ENCODE data around the gene WDR12. TPM values are rescaled to one million over a fixed set of nuclear protein-coding genes. Genes with fewer than 3 reads are reported as not detected.

Gene WDR12
- total and polyA plus RNA-seq, 9 of the 15 experiments (the other 6 are each of a cell fraction or from before 2014, with no cell fraction given) = 109 to 554 (median 174) TPM

DNA sequence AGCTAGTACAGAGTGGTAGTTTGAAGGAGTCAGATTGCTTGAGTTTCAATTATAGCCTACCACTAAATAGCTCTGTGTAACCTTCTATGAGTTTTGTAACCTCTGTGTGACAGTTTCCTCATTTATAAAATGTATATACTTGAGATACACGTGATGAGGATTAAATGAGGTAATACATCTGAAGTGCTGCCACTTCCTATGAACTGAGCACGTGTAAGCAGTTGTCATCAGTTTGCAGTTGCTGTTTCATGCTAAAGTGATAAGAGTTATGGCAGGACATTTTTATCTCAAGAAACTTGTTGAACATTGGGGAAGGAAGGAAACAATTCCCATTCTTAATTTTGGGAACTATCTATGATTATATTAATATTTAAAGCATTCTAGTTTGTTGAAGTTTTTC, 39.1 kb upstream of the WDR12 start (continued):
- TF ChIP-seq, protein P1, sequence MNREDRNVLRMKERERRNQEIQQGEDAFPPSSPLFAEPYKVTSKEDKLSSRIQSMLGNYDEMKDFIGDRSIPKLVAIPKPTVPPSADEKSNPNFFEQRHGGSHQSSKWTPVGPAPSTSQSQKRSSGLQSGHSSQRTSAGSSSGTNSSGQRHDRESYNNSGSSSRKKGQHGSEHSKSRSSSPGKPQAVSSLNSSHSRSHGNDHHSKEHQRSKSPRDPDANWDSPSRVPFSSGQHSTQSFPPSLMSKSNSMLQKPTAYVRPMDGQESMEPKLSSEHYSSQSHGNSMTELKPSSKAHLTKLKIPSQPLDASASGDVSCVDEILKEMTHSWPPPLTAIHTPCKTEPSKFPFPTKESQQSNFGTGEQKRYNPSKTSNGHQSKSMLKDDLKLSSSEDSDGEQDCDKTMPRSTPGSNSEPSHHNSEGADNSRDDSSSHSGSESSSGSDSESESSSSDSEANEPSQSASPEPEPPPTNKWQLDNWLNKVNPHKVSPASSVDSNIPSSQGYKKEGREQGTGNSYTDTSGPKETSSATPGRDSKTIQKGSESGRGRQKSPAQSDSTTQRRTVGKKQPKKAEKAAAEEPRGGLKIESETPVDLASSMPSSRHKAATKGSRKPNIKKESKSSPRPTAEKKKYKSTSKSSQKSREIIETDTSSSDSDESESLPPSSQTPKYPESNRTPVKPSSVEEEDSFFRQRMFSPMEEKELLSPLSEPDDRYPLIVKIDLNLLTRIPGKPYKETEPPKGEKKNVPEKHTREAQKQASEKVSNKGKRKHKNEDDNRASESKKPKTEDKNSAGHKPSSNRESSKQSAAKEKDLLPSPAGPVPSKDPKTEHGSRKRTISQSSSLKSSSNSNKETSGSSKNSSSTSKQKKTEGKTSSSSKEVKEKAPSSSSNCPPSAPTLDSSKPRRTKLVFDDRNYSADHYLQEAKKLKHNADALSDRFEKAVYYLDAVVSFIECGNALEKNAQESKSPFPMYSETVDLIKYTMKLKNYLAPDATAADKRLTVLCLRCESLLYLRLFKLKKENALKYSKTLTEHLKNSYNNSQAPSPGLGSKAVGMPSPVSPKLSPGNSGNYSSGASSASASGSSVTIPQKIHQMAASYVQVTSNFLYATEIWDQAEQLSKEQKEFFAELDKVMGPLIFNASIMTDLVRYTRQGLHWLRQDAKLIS (CRISPR knock-in tag; IDR thresholded peaks at IDR 0.05) = no peak
- TF ChIP-seq ZNF77 (CRISPR knock-in tag; IDR thresholded peaks at IDR 0.05) (no peak), ZNF586 (CRISPR knock-in tag; conservative IDR thresholded peaks at IDR 0.05) (no peak), IRF2 (CRISPR knock-in tag; IDR thresholded peaks at IDR 0.05) (no peak), CREBBP (IDR thresholded peaks at IDR 0.05; ENCODE audit: low read depth, low read length) (no peak), SMARCE1 (IDR thresholded peaks at IDR 0.05) (peak; percentile 63; the same call in 1 of the 2 replicates), HMG20B (CRISPR knock-in tag; IDR thresholded peaks at IDR 0.05) (no peak), ZNF316 (IDR thresholded peaks at IDR 0.05) (no peak), U2AF1 (optimal IDR thresholded peaks at IDR 0.05; ENCODE audit: low read depth, low read length) (no peak), ZC3H4 (CRISPR knock-in tag; IDR thresholded peaks at IDR 0.05; ENCODE audit: borderline replicate concordance) (no peak), CAMTA2 (CRISPR knock-in tag; conservative IDR thresholded peaks at IDR 0.05) (no peak), CCNT2 (IDR thresholded peaks at IDR 0.05; ENCODE audit: borderline replicate concordance, extremely low read depth, insufficient read length, low read depth, low read length) (no peak), HMG20A (CRISPR knock-in tag; conservative IDR thresholded peaks at IDR 0.05) (no peak), PCBP2 (IDR thresholded peaks at IDR 0.05; ENCODE audit: low read depth, low read length, poor library complexity, severe bottlenecking) (no peak), NFIC (IDR thresholded peaks at IDR 0.05) (no peak), BRD4 (IDR thresholded peaks at IDR 0.05) (no peak), HDGF (IDR thresholded peaks at IDR 0.05) (no peak)
- TF ChIP-seq, protein P2, sequence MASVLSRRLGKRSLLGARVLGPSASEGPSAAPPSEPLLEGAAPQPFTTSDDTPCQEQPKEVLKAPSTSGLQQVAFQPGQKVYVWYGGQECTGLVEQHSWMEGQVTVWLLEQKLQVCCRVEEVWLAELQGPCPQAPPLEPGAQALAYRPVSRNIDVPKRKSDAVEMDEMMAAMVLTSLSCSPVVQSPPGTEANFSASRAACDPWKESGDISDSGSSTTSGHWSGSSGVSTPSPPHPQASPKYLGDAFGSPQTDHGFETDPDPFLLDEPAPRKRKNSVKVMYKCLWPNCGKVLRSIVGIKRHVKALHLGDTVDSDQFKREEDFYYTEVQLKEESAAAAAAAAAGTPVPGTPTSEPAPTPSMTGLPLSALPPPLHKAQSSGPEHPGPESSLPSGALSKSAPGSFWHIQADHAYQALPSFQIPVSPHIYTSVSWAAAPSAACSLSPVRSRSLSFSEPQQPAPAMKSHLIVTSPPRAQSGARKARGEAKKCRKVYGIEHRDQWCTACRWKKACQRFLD (CRISPR knock-in tag; IDR thresholded peaks at IDR 0.05) = no peak
- TF ChIP-seq, protein P3, sequence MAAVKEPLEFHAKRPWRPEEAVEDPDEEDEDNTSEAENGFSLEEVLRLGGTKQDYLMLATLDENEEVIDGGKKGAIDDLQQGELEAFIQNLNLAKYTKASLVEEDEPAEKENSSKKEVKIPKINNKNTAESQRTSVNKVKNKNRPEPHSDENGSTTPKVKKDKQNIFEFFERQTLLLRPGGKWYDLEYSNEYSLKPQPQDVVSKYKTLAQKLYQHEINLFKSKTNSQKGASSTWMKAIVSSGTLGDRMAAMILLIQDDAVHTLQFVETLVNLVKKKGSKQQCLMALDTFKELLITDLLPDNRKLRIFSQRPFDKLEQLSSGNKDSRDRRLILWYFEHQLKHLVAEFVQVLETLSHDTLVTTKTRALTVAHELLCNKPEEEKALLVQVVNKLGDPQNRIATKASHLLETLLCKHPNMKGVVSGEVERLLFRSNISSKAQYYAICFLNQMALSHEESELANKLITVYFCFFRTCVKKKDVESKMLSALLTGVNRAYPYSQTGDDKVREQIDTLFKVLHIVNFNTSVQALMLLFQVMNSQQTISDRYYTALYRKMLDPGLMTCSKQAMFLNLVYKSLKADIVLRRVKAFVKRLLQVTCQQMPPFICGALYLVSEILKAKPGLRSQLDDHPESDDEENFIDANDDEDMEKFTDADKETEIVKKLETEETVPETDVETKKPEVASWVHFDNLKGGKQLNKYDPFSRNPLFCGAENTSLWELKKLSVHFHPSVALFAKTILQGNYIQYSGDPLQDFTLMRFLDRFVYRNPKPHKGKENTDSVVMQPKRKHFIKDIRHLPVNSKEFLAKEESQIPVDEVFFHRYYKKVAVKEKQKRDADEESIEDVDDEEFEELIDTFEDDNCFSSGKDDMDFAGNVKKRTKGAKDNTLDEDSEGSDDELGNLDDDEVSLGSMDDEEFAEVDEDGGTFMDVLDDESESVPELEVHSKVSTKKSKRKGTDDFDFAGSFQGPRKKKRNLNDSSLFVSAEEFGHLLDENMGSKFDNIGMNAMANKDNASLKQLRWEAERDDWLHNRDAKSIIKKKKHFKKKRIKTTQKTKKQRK (IDR thresholded peaks at IDR 0.05; ENCODE audit: borderline replicate concordance, low read depth, low read length) = no peak

Measured in K562 (cell line).